HG03342 (cell line): ENCODE results near the gene PHACTR1.
"Not testable (repeated sequence)": the region's sequence is repeated elsewhere in the genome, so short reads cannot be mapped to it uniquely, and the experiment has no call there.

Source experiments
- ATAC-seq: cut with Tn5 transposase; IDR thresholded peaks from one replicate; pipeline ENCODE4 v1.9.1; 2021; ENCODE audit warnings: mild to moderate bottlenecking, moderate library complexity; ENCODE audit not compliant: unreplicated experiment

PHACTR1 gene

DNA sequence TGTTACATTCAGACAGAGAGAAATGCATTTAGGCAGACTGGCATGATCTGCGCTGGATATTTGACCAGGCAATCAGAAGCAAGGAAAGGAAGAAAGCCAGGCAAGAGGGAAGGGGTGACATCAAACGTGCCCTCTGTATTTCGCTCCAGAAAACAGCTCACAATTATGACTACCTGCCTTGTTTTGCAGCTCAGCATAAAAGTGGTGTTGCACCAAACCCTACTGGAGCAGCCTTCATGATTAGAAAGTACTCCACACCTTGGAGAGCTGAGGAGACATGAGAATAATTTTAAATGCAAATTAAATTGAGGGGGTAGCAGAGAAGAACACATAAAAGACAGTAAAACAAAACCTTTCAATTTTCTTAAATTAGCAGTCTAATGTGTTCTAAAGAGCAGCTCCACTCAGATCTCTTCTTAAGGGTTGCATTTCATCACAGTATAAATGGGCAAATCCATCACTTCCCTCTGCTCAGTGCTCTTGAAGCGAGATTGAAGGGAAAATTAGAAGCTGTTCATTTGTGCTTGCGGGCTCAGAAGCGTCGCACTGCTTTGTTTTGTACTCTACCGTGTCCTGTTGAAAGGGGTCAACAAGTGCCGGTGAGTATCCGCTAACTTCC lies at the start of gene PHACTR1:
Gene PHACTR1, plus strand, starts transcription at position 470 of the 619 bp plus-strand sequence.
- ATAC-seq, result no peak

DNA sequence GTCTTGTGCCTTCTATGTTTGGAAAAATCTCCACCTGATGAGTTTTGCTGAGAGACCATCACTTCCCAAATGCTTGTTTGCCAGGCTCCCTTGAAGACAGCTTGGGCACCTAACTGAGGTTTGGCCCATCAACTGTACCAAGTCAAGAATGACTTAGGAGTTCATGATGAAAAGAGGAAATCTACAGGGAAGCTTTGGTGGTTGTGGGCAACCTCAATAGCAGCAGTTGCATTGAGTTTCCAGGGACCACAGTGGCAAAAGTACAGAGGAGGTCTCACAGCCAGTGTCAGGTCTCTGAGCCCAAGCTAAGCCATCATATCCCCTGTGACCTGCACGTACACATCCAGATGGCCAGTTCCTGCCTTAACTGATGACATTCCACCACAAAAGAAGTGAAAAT lies 49.7 kb upstream of the PHACTR1 start:
- ATAC-seq, result no peak

DNA sequence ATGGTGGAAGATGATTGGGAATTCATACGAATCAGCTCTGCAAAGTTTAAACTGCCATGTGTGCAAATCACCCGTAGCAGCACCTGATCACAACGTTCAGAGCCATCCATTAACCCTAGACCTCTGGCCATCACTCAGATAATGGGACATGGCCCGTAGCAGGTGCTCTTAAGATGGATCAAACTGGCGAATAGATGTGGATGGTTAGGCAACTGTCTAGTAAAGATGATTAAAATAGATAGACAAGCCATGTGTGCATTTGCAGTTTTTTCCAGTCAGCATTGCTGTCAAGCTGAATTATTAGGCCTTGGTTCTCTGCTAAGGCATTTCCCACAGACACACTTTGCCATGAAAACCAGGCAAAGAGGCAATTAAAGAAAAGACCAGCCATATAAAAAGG lies 40.6 kb upstream of the PHACTR1 start:
- no peak for ATAC-seq

DNA sequence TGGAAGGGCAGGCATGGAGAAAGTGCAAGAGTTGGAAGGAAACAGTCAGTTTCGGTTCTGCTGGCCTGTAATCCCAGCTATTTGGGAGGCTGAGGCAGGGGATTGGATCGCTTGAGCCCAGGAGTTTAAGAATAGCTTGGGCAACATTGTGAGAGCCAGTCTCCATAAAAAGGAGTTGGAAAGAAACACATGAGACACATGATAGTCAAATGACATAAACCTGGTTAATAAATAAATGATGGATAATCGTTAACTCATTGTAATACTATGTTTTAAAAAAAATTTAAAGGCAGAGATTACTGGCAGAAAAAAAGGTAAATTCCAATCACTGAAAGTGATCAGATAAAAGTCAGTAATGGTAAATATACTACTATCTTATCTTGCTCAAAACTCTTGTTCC lies 37.2 kb upstream of the PHACTR1 start:
- no peak for ATAC-seq

DNA sequence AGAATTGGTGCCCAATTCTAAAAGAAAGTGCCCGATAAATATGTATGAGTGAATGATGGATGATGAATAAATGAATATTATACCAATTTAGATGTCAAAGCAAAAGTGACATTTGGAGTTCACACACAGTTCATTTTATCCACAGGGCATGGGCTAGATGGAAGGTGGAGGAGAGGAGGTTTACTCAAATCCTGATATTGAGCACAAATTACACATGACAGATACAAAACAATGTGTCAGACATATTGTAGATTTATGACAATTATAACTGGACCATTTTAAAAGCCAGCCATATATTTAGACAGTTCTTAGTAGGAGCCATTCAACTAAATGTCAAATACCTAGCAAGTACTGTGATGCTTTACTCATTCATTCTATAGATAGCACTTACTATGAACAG lies 23.4 kb upstream of the PHACTR1 start:
- ATAC-seq, result no peak

DNA sequence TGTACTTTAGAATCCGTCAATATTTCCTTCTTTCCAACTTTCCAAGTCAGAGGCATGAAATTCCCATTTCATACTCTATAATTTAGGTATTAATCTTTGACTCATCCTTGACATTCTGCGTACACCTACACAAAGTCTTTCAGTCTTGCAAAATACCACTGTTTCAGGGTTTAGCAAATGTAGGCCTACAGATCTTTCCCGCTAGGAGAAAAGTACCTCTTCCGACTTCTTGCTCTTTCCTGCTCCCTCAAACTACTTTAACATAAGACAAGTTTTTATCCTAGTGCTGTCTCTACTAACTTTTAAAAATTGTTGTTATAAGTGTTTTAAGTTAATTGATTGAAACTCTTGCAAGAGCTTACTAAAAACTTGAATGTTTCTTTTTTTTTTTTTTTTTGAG lies 18.3 kb upstream of the PHACTR1 start:
- no peak for ATAC-seq

DNA sequence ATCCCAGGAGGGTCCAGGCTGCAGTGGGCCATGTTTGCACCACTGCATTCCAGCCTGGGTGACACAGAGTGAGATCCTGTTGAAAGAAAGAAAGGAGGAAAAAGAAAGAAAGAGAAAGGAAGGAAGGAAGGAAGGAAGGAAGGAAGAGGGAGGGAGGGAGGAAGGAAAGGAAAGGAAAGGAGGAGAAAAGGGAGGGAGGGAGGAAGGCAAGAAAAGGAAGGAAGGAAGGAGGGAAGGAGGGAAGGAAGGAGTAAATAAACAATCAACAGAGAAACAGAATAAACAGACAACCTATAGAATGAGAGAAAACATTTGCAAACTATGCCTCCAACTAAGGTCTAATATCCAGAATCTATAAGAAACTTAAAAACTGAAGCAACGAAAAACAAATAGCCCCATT lies 11.6 kb upstream of the PHACTR1 start:
- ATAC-seq, result no peak

DNA sequence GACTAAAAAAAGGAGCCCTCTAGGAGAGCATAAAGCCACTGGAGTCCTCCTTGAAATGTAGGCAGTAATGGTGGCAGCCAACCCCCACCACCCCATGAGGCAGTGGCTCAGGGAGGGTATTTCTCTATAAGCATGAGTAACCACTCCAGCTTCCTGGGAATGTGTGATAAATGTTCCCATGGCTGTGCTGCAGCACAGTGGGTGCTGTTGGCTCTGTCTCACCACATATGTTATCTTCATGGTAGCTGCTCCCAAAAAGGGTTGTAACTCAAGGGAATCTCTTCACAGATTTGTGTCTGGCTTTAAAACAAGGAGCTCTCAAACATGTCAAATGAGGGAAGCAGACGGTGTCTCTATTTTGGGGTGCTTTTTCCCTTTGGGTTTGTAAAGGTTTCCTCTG lies 7.5 kb upstream of the PHACTR1 start:
- ATAC-seq, result no peak

DNA sequence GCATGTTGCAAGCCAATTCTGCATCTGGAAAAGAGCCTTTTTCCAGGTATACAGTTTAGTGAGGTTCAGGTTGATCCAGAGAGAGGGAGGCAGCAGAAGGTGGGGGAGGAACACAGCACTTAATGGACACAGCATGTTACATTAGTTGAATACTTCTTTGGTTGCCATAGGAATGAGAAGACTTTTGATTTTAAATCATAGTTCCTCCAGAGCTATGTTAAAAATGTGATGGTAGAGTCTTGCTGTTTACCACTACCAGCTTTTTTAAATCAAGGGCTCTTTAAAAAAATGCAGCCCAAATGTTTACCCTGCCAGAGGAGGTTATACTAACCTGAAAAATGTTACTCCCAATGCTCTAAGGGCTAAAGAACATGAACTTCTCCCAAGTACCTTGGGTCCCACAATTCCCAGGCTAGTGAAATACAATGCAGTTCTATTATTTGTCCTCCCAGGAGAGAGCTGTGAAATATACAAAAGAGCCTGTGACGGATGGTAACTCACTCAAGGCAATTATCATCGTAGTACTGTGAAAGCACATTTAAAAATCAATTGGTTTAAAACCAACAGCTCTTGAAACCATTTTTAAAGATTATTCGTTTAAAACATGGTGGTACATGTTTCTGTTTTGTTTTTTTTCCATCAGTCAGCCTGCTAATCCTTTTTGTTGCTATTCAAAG lies 6.9 kb upstream of the PHACTR1 start:
- no peak for ATAC-seq

DNA sequence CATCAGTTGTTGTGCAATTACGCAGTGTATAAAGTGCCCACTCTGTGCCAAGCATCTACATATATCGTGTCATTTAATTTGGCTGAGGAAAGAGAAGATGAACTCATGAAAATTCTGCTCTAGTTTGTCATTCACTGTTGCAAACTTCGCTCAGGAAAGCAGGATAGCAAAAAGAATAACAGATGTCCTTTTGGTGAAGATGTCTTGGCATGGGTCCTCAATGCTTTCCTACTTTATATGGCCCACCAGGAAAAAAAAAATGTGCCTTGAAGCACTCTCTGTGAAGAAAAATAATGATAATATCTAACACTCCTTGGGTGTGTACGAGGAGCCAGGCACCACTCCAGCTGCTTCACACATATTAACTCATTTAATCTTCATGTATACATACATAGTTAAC lies 5.6 kb upstream of the PHACTR1 start:
- ATAC-seq, result no peak

DNA sequence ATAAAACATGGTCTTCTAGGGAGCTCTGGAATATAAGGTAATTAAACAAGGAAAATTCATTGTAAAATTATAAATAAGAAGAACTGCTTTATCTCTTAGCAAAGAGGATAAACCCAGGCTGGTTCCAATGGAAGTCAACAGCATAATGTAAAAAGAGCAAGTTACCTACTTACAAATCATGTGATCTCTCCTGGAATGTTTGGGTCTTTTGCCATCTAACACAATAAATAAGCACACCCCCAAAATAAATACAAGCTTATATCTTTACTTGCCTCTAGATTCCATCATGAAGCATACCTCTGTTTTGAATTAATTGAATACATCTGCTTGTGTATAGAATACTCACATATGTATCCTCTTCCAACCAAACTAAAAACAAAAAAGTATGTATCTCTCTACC lies 2.5 kb upstream of the PHACTR1 start:
- no peak for ATAC-seq

DNA sequence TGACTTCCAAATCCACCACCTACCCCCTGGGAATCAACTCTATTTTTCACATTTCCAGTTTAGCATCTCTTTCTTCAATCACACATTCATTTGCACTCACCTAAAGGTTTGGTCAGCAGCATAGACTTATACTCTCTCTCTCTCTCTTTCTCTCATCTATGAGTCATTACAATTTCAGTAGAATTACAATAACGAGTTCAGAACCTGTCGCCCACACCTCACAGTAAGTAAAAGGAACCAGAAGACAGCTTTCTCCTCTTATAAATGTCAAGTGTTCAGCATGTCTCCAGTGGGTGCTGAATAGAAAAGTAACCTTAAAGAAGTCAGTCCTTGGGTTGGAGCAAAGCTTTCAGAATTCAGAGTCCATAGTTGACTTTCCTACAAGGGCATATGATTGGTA lies 1.1 kb upstream of the PHACTR1 start:
- no peak for ATAC-seq

DNA sequence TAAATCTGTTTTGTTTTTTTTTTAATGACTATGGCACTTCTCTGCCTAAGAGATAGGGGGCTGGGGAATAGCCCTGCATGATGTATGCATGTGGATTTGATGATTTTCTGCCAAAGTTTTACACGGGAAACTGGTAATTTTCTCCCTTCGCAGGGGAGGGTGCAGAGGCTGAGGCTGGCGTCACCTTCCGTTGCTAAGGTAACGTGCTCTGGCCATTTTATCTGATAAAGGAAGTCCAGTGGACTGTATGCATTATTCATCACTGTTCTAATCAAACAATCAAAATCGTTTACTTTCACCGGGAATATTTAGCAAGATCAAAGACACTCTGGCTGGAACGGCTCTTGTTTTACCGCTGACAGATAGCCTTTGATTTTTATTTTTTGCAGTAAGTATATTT lies 789 bp downstream of the PHACTR1 start:
- no peak for ATAC-seq

DNA sequence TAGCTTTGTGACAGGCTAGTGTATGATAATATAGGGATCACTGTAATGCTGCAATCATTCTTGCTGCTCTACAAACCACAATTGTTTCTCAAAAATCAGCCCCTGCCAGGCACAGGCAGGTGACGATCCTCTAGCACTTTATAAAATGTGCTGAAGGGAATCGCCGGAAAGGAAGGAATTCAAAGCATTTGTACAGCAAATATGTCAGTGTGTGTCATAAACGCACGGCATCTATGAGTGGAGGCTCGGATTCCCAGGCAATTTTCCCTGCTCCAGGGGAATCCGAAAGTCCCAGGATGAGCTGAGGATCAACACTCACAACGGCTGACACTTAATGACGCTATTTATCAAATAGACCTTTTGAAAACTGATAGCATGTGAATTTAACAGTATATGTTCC lies 1.4 kb downstream of the PHACTR1 start:
- ATAC-seq, result no peak

DNA sequence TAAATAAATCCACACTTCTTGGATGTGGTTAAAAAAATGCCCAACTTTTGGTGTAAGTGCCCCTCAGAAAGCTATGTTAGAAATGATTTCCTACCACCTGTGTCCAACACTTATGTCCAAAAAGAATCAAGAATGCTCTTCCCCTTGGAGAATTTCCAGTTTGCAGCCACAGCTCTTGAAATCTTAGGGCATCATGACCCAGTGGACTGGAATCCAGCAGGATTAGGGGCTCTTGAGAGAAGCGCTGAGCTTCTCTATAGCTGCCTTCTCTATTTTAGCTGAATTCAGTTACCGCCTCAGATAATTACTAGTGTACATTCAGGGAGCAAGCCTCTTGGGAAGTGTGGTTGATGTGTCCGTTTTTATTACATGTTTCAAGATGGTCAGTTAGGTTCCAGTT lies 2.5 kb downstream of the PHACTR1 start:
- ATAC-seq, result no peak

DNA sequence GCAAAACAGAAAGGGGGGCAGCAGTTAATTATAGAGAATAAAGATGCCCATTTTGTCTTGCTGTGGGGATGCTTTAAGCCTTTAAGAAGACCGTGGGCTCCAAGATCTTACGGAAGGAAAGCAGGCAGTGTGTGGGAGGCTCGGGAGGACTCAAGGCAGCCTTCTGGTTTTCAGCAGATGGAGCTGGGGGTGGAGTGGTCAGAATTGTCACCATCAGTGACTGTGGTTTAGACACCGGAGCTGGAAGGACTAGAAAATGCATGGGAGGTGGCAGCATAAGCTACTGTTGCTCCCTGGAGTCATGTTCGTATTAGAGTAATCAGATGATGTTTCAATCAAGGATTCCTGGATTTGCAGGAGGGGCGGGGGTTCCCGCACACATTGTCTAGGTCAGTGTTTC lies 3.7 kb downstream of the PHACTR1 start:
- no peak for ATAC-seq

DNA sequence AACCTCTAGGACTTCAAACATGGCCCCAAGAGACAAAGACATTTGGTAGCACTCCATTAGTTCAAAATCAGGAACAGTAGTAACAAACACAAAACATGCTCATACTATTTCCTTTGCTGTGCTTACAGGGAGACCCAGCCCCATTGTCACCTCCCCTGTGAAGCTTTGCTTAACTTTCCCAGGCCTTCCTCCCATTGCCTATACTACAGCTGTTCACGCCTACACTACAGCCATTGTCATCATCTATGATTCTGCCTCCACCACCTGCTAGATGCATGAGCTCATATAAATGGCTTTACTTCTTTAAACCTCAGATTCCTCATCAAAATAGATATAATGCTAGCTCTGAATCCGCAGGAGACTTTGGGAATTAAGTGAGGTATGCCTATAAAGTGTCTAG lies 8.7 kb downstream of the PHACTR1 start:
- ATAC-seq, result no peak

DNA sequence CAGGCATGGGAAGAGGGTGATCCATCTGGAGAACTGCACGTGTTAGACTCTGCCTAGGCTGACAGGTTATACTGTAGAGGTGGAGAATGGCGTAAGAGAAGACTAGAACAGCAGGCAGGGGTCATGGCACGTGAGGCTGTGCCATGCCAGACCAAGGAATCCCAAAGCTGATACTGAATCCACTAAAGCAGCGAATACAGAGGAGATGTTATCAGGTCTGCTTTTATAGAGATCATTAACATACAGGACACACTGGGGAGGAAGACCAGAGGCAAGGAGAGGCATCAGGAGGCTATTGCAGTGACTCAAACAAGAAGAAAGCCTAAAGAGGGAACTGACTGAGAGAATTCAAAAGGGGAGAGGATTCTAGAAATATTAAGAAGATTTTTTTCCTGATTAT lies 12.9 kb downstream of the PHACTR1 start:
- ATAC-seq, result no peak

DNA sequence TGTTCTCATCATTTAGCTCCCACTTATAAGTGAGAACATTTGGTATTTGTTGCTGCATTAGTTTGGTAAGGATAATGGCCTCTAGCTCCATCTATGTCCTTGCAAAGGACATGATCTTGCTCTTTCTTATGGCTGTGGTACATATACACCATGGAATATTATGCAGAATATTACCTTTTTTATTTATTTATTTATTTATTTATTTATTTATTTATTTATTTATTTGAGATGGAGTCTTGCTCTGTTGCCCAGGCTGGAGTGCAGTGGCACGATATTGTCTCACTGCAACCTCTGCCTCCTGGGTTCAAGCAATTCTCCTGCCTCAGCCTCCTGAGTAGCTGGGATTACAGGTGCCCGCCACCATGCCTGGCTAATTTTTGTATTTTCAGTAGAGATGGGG lies 14.2 kb downstream of the PHACTR1 start:
- not testable (repeated sequence) for ATAC-seq

DNA sequence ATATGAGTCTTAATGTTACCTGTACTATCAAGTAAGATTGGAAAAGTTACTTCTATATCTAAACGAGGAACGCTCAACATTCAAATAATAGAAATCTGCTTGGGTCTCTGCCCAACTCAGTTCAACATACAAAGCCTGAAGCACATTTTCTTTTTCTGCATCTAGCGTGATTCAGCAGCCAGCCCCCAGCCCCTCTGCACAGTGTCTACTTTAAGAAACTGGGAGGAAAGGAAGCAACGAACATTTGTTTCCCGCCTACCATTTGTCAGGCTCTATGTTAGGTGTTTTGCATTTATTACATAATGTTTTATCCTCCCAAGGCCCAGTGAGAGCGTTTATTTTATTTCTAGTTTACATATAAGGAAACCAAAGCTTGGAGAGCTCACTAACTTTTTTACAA lies 17.3 kb downstream of the PHACTR1 start:
- no peak for ATAC-seq

DNA sequence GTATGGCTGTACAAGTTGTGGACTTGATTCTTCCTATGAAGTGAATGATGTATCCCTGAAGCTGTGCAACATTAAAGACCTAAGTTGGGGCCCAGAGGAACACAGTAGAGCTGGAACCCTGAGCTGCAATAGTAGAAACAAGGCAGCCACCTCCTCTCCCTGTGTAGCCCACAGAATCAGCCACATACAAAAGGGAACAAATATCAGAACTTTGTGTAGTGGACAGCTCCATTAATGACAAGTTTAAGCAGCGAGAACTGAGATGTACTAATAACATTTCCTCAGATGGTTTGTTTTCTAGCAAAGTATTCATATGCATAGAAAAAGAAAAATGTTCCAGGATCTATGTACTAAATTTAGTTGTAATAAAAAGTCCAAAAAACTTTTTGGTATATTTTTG lies 19.2 kb downstream of the PHACTR1 start:
- ATAC-seq, result no peak

DNA sequence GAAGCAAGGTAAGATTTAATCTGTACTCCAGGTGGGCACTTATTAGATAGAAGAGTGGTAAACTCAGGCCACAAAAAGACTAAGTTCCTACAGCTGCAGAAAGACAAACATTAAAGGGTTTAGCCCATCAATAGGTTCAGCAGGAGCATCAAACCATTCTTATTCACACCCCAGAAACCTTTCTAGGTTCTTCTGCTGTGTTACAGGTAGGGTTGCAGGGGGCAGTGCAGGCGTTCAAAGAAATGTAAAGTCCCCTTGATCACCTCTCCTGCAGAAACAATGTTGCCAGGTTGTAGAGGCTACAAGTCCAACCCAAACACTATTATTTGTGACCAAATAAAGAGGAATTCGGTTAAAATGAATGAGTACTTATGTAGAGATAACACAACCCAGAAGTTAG lies 31.8 kb downstream of the PHACTR1 start:
- no peak for ATAC-seq
